ENCODE measurements around the gene ROPN1. TPM values are rescaled to one million over a fixed set of nuclear protein-coding genes. Genes with fewer than 3 reads are reported as not detected.
"Not testable (repeated sequence)": the region's sequence is repeated elsewhere in the genome, so short reads cannot be mapped to it uniquely, and the experiment has no call there.

Gene ROPN1
- total RNA-seq, 3 donors from 2014 or later (not counting 1 experiment from before 2014, with no cell fraction given) = not detected

GRCh38 chr3:124014366-124014942, 22.5 kb upstream of the ROPN1 start:
- 82% methylated on average over 3 of the region's 3 CpGs for WGBS (ENCODE audit: insufficient coverage)
- H3K4me1 Mint-ChIP-seq = no peaks in the 10 kb centered on the region
- H3K4me3 Mint-ChIP-seq = no peak overlapping the region
- ATAC-seq (no peak), DNase-seq (no peak)
- no peaks in the 10 kb centered on the region for H3K9me3 ChIP-seq (ENCODE audit: control insufficient read depth, insufficient read depth, low read length)
- intact Hi-C loops (cut with micrococcal nuclease) = no loop called here
- no peaks in the 10 kb centered on the region for H3K4me1 ChIP-seq (ENCODE audit: control insufficient read depth, insufficient read depth, low read length)
- no peaks in the 10 kb centered on the region for H3K36me3 ChIP-seq (ENCODE audit: control insufficient read depth, insufficient read depth, low read length)
- H3K27me3 Mint-ChIP-seq (ENCODE audit: low read depth in 2 of 2) = peaks cover 24 to 59% of the 10 kb centered on the region in 2 donors
- H3K36me3 Mint-ChIP-seq = no peaks in the 10 kb centered on the region
- no peak overlapping the region for H3K27ac ChIP-seq (ENCODE audit: low read length)
- H3K9me3 Mint-ChIP-seq = no peaks in the 10 kb centered on the region
- no peak overlapping the region for H3K27ac Mint-ChIP-seq
- H3K27me3 ChIP-seq (ENCODE audit: control insufficient read depth, insufficient read depth, low read length) = no peaks in the 10 kb centered on the region
- TF ChIP-seq CTCF (IDR thresholded peaks at IDR 0.05) = no peak
- H3K4me3 ChIP-seq (ENCODE audit: low read length) = no peak overlapping the region

GRCh38 chr3:124008321-124008720, 16.4 kb upstream of the ROPN1 start:
- H3K27me3 ChIP-seq (ENCODE audit: control insufficient read depth, insufficient read depth, low read length); H3K27ac Mint-ChIP-seq; ATAC-seq; DNase-seq; H3K9me3 ChIP-seq (ENCODE audit: control insufficient read depth, insufficient read depth, low read length); H3K4me1 ChIP-seq (ENCODE audit: control insufficient read depth, insufficient read depth, low read length); H3K4me3 Mint-ChIP-seq; H3K36me3 ChIP-seq (ENCODE audit: control insufficient read depth, insufficient read depth, low read length); H3K9me3 Mint-ChIP-seq; H3K36me3 Mint-ChIP-seq; H3K27ac ChIP-seq (ENCODE audit: low read length); H3K4me1 Mint-ChIP-seq; intact Hi-C loops (cut with micrococcal nuclease); H3K4me3 ChIP-seq (ENCODE audit: low read length): not testable (repeated sequence)
- H3K27me3 Mint-ChIP-seq (ENCODE audit: low read depth in 2 of 2) = peaks cover 26 to 51% of the 10 kb centered on the region in 2 donors
- no CpG with 5 or more reads among the region's 1 CpG for WGBS (ENCODE audit: insufficient coverage)

GRCh38 chr3:124007186-124007585, 15.3 kb upstream of the ROPN1 start:
- Mint-ChIP-seq H3K4me1 (no peaks in the 10 kb centered on the region), H3K9me3 (no peaks in the 10 kb centered on the region), H3K27ac (no peak overlapping the region), H3K27me3 (ENCODE audit: low read depth in 2 of 2) (peaks cover 32 to 62% of the 10 kb centered on the region in 2 donors), H3K4me3 (no peak overlapping the region), H3K36me3 (no peaks in the 10 kb centered on the region)
- DNase-seq (no peak), ATAC-seq (no peak)
- Histone ChIP-seq H3K36me3 (ENCODE audit: control insufficient read depth, insufficient read depth, low read length) (no peaks in the 10 kb centered on the region), H3K9me3 (ENCODE audit: control insufficient read depth, insufficient read depth, low read length) (no peaks in the 10 kb centered on the region), H3K27me3 (ENCODE audit: control insufficient read depth, insufficient read depth, low read length) (peaks cover 5% of the 10 kb centered on the region), H3K4me1 (ENCODE audit: control insufficient read depth, insufficient read depth, low read length) (no peaks in the 10 kb centered on the region), H3K27ac (ENCODE audit: low read length) (no peak overlapping the region), H3K4me3 (ENCODE audit: low read length) (no peak overlapping the region)
- intact Hi-C loops (cut with micrococcal nuclease) = no loop called here
- TF ChIP-seq CTCF (IDR thresholded peaks at IDR 0.05) = no peak
- WGBS (ENCODE audit: insufficient coverage) = 1% methylated on average over 4 of the region's 4 CpGs

- H3K27me3 ChIP-seq (ENCODE audit: control insufficient read depth, insufficient read depth, low read length); H3K4me1 ChIP-seq (ENCODE audit: control insufficient read depth, insufficient read depth, low read length); H3K4me3 Mint-ChIP-seq; intact Hi-C loops (cut with micrococcal nuclease); DNase-seq; H3K36me3 ChIP-seq (ENCODE audit: control insufficient read depth, insufficient read depth, low read length); H3K36me3 Mint-ChIP-seq; H3K27ac ChIP-seq (ENCODE audit: low read length); H3K4me1 Mint-ChIP-seq; ATAC-seq; H3K4me3 ChIP-seq (ENCODE audit: low read length); H3K9me3 Mint-ChIP-seq; H3K27ac Mint-ChIP-seq; H3K9me3 ChIP-seq (ENCODE audit: control insufficient read depth, insufficient read depth, low read length): not testable (repeated sequence)
- peaks cover 31 to 90% of the 10 kb centered on the region in 2 donors for H3K27me3 Mint-ChIP-seq (ENCODE audit: low read depth in 2 of 2)
- WGBS (ENCODE audit: insufficient coverage) = no CpG with 5 or more reads among the region's 2 CpGs
Measured at GRCh38 chr3:124002405-124003079, 10.6 kb upstream of the ROPN1 start.

GRCh38 chr3:124001366-124001765, 9.4 kb upstream of the ROPN1 start:
- H3K36me3 ChIP-seq (ENCODE audit: control insufficient read depth, insufficient read depth, low read length); H3K4me3 ChIP-seq (ENCODE audit: low read length); H3K9me3 ChIP-seq (ENCODE audit: control insufficient read depth, insufficient read depth, low read length); intact Hi-C loops (cut with micrococcal nuclease); H3K36me3 Mint-ChIP-seq; H3K9me3 Mint-ChIP-seq; H3K4me1 ChIP-seq (ENCODE audit: control insufficient read depth, insufficient read depth, low read length); H3K4me1 Mint-ChIP-seq; H3K27me3 ChIP-seq (ENCODE audit: control insufficient read depth, insufficient read depth, low read length); ATAC-seq; DNase-seq; H3K4me3 Mint-ChIP-seq; H3K27ac ChIP-seq (ENCODE audit: low read length); H3K27ac Mint-ChIP-seq: not testable (repeated sequence)
- WGBS (ENCODE audit: insufficient coverage) = 70% methylated on average over 6 of the region's 6 CpGs
- peaks cover 25 to 80% of the 10 kb centered on the region in 2 donors for H3K27me3 Mint-ChIP-seq (ENCODE audit: low read depth in 2 of 2)
